GM10248 (cell line): ENCODE data around the gene KCNJ18.
"Not testable (repeated sequence)": the region's sequence is repeated elsewhere in the genome, so short reads cannot be mapped to it uniquely, and the experiment has no call there.

Experiments
- CTCF ChIA-PET: fragments of 300-600 bp; sonication (Branson Sonifier 250); formaldehyde crosslinking; extraction: SDS; loops from one replicate; lab custom pipeline; 2021; ENCODE audit warnings: antibody characterized with exemption; lab: Yijun Ruan, JAX
- POLR2A ChIA-PET: fragments of 350-650 bp; sonication (Branson Sonifier 250); formaldehyde crosslinking; extraction: SDS; loops from one replicate; lab custom pipeline; 2020; ENCODE audit warnings: antibody characterized with exemption; lab: Yijun Ruan, JAX
- DNase-seq: peaks from one replicate; pipeline ENCODE4 v3.0.0; 2012; ENCODE audit errors: extremely low spot score

The KCNJ18 gene

DNA sequence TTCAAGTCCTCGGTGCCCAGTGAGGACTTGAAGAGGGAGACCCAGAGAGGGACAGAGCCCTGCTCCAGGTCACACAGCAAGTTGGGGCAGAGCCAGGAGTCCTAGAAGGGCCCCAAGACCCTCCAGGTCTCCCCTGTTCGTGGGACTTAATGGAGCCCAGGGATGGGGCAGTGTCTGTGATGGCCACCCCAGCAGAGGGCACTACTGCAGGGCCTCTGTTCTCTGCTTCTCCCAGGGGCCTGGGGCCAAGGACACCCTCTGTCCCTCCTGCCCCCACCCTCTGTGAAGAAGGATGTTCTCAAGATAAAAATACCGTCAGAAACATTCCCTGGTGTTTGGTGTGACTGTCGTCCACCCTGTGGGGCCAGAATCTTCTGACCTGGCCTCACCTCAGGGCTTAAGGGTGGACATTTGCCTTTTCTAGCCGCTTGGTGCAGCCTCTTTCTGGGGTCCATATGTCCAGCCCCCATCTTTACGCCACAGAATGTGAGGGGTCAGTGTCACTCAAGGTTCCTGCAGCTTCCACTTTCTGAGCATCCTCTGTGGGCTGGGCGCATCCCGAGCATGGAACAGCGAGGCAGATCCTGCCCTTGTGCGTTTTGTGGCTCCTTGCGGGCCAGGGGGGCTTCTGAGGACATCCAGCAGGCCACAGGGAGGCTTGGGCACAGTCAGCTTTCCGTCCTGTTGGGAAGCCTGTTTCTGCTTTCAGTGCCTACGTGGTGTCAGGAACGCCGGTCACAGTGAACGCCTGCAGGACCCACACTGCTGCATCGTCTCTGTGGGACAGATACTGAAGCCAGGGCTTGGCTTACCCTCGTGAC is at the start of gene KCNJ18:
KCNJ18 (plus strand) TSS at position 641 of the 821 bp plus-strand sequence. CDS start 10,264 bp downstream, outside the sequence.
- DNase-seq, POLR2A ChIA-PET, CTCF ChIA-PET: not testable (repeated sequence)

- POLR2A ChIA-PET, DNase-seq, CTCF ChIA-PET: not testable (repeated sequence)
Observed at GRCh38 chr17:21648125-21648524, 44.2 kb upstream of the KCNJ18 start.

GRCh38 chr17:21650043-21650442 is 42.3 kb upstream of the KCNJ18 start:
- POLR2A ChIA-PET, DNase-seq, CTCF ChIA-PET: not testable (repeated sequence)

GRCh38 chr17:21652049-21652448 is 40.3 kb upstream of the KCNJ18 start:
- POLR2A ChIA-PET, DNase-seq, CTCF ChIA-PET: not testable (repeated sequence)

DNA sequence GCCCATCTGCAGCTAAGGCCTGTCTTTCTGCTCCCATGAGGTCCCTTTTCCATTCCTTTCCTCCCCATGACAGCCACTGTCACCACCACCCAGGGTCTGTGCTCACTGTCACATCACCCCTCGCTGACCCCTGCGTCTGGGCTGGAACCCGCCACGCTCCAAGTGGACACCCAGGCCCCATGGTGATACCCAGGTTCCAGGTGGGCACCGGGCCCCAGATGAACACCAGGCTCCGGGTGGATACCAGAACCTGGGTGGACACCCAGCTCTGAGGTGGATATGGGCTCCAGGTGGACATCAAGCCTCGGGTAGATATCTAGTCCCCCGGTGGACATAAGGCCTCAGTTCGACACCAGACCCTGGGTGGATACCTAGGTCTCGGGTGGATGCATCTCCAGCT is 39.1 kb upstream of the KCNJ18 start:
- CTCF ChIA-PET, DNase-seq, POLR2A ChIA-PET: not testable (repeated sequence)

DNA sequence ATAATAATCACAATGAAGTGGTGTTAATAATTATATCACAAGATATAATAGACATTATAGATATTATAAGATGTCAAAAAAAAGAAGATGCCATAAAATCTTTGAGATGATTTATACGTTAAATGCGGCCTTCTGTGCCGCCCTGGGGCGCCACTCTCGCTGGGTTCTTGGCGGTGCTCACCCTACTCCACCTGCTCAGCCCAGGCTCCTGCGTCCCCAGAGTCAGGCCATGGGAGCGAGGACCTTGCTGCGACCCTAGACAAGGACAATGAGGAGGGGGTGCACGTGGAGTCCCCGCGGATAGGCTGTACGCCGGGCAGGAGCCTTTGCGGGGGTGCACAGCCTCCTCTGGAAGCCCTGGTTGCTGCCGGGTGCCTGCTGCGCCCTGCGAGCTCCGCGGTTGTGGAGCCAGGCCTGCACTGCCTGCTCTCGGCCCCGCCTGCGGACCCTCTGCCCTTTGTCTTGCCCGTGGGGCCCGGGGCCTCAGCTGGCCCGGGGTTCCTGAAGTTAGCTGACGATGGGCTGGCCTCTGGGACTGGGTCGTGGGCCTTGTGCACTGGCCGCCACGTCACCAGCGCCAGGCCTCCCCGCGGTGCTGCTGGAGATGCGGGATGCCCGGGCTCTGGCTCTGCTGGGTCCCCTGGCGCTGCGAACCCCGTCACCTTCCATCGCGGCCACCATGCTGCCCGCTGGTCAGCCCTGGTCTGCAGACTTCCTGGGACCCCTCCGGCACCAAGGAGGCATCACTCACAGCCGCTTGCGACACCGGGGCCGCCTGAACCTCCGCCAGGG is 35.6 kb upstream of the KCNJ18 start:
- POLR2A ChIA-PET, CTCF ChIA-PET, DNase-seq: not testable (repeated sequence)

- DNase-seq, CTCF ChIA-PET, POLR2A ChIA-PET: not testable (repeated sequence)
Observed at GRCh38 chr17:21659635-21660034, 32.7 kb upstream of the KCNJ18 start.

DNA sequence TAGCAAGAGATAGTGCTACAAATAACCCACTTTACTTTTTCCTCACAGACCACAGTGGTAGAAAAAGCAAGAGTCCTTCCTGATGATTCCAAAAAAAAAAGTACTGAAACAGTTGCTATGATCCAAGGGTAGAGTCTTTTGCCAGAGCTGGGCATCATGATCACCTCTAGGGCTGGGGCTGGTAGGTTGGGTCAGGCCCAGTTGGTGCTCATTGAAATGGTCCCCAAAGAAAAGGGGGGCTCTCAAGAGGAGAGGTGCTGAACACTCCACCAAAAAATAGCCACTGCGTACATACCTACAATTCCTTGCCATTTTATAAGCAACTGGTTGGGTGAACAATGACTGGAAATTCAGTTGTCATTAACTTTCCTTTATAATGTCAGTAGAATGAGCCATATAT is 30.9 kb upstream of the KCNJ18 start:
- DNase-seq, CTCF ChIA-PET, POLR2A ChIA-PET: not testable (repeated sequence)

GRCh38 chr17:21663166-21663565 is 29.2 kb upstream of the KCNJ18 start:
- CTCF ChIA-PET, POLR2A ChIA-PET, DNase-seq: not testable (repeated sequence)

DNA sequence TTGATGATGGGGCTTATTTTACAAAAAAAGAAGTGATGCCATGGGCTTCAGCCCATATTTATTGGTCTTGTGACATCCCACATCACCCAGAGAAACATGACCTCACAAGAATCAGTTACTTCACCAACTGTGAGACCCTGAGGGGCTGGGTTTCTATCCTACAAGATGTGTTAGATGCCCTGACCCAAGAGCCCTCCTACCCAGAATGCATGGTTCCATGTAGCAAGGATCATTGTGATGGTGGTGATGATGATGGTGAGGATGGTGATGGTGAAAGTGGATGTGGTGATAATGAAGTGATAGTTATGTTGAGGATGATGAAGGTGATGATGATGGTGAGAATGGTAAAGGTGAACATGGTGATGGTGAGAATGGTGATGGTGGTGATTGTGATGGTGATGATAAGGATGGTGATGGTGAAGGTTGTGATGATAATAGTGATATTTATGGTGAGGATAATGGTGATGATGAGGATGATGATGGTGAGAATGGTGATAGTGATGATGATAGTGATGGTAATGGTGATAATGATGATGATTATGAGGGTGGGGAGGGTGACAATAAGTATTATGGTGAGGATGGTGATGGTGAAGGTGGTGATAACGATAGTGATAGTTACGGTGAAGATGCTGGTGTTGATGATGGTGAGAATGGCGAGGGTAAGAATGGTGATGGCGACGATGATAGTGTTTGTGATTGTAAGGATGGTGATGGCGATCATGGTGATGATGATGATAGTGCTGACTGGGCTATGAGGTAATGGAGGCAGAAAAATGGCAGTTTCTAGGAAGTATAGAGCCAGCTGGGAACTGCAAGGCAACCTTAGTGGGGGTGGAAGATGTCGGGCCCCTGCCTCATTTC is 28.5 kb upstream of the KCNJ18 start:
- DNase-seq, POLR2A ChIA-PET, CTCF ChIA-PET: not testable (repeated sequence)

- DNase-seq, CTCF ChIA-PET, POLR2A ChIA-PET: not testable (repeated sequence)
Observed at GRCh38 chr17:21665171-21665570, 27.2 kb upstream of the KCNJ18 start.

DNA sequence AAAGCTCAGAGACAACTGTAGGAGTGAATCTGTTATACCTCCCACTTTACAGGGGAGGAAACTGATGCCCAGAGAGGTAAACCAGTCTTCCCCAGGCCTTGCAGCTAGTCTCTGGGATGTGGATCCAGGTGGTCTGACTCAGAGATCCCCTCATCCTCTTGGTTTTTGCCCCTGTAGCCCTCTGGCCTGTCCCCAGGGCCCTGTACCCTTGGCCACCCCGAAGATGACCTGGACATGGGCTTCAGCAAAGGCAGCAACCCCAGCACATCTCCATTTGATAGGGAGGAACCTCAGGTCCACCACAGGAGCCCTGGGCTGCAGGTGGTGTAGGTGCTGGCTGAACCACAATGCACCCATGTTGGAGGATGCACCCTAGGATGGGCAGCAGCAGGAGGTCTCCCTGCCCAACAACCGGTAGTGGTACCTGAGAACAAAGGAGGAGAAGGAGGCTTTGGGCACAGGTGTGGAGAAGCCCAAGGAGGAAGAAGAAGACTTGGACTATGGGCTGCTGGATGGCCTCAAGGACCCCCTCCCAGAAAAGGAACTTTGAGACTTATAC is 26.3 kb upstream of the KCNJ18 start:
- CTCF ChIA-PET, POLR2A ChIA-PET, DNase-seq: not testable (repeated sequence)

GRCh38 chr17:21666711-21667412 is 25.5 kb upstream of the KCNJ18 start:
- CTCF ChIA-PET, DNase-seq, POLR2A ChIA-PET: not testable (repeated sequence)

- DNase-seq, CTCF ChIA-PET, POLR2A ChIA-PET: not testable (repeated sequence)
Observed at GRCh38 chr17:21667413-21668117, 24.8 kb upstream of the KCNJ18 start.

DNA sequence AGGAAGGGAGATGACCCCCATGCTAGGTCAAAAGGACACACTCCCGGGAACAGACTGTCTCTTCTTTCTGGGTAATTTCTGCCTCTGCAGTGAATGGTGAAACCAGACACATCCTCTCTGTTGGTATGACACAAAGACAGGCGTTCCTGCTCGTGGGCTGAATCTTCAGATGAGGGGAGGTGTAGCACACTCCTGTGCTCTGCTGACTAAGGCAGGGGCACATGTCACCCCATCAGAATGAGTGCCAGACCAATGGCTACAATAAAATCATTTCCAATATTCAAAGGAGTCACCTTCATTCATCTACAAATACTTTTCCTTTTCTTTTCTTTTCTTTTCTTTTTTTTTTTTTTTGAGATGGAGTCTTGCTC is 24.2 kb upstream of the KCNJ18 start:
- CTCF ChIA-PET, DNase-seq, POLR2A ChIA-PET: not testable (repeated sequence)

- POLR2A ChIA-PET, CTCF ChIA-PET, DNase-seq: not testable (repeated sequence)
Observed at GRCh38 chr17:21668746-21669508, 23.4 kb upstream of the KCNJ18 start.
